HepG2 (cell line): ENCODE data around the gene GRM1. TPM values are rescaled to one million over a fixed set of nuclear protein-coding genes. Genes with fewer than 3 reads are reported as not detected.

Source experiments
- ATAC-seq: fragments of 200-7000 bp; cut with Tn5 transposase; 3 replicates; pipeline ENCODE4 v1.9.1; 2020; ENCODE audit warnings: mild to moderate bottlenecking, moderate library complexity
- BruUV-seq: library from RNA; stranded (reverse); fragments of 400-500 nt; replicated peaks from 2 replicates; lab custom pipeline; 2021; lab: Mats Ljungman, UMichigan
- CTCF ChIA-PET: fragments of 300-600 bp; formaldehyde crosslinking; extraction: SDS; loops from one replicate; lab custom pipeline; 2021; ENCODE audit warnings: low total read pairs, inconsistent platforms, low intra/inter-chr PET ratio; lab: Yijun Ruan, JAX
- POLR2A ChIA-PET: fragments of 350-600 bp; sonication (Branson Sonifier 250); formaldehyde crosslinking; loops from one replicate; lab custom pipeline; 2020; ENCODE audit warnings: antibody characterized with exemption, inconsistent platforms; lab: Yijun Ruan, JAX
- DNase-seq: peaks from one replicate; pipeline ENCODE4 v3.0.0-alpha.2; 2015; ENCODE audit warnings: low spot score
- FAIRE-seq: peaks from 3 replicates; lab custom pipeline; 2011; peaks lifted over from hg19 to GRCh38; lab: Jason Lieb, UNC
- H2AFZ ChIP-seq: one replicate; pipeline ENCODE4 v1.6.1; 2011; ENCODE audit warnings: low read length, inconsistent platforms
- H3K27ac ChIP-seq: fragments of 300-600 bp; 3 replicates; pipeline ENCODE4 v1.8.0; 2011; ENCODE audit warnings: mixed run types, mild to moderate bottlenecking, mixed read lengths, low read length, inconsistent platforms; ENCODE audit not compliant: insufficient read depth; ENCODE audit errors: extremely low read length
- H3K27me3 ChIP-seq, 2 experiments: fragments of 200-600 bp in 1 of 2; 2 replicates in 1 of 2; 3 replicates in 1 of 2; pipeline versions ENCODE4 v1.6.0 to v1.8.0; 2011; ENCODE audit warnings: low read length in 2 of 2, mild to moderate bottlenecking in 2 of 2, moderate library complexity in 2 of 2, inconsistent platforms in 1 of 2; ENCODE audit not compliant: insufficient read depth in 2 of 2, control insufficient read depth in 1 of 2
- H3K36me3 ChIP-seq, 2 experiments: fragments of 200-600 bp in 1 of 2; replicated peaks in 1 of 2; 2 replicates in 1 of 2; 3 replicates in 1 of 2; pipeline versions ENCODE4 v1.5.1 to v1.8.0; 2011; ENCODE audit warnings: low read length in 2 of 2, inconsistent platforms in 1 of 2; ENCODE audit not compliant: insufficient read depth in 2 of 2, control insufficient read depth in 1 of 2
- H3K4me1 ChIP-seq: 2 replicates; pipeline ENCODE4 v1.5.1; 2012; ENCODE audit warnings: low read length, inconsistent platforms; ENCODE audit not compliant: insufficient read depth
- H3K4me2 ChIP-seq: 2 replicates; pipeline ENCODE4 v1.6.0; 2011; ENCODE audit warnings: low read depth, low read length, inconsistent platforms
- H3K4me3 ChIP-seq, 3 experiments: fragments of 200-600 bp in 1 of 3; sonication (generic), shearing (Covaris generic) in 1 of 3; replicated peaks in 1 of 3; 2 replicates each; pipeline ENCODE4 v1.5.1; 2011 to 2016; ENCODE audit warnings: low read length in 3 of 3, inconsistent platforms in 2 of 3, low read depth in 2 of 3, mild to moderate bottlenecking in 2 of 3, control low read depth in 1 of 3, mixed read lengths in 1 of 3; ENCODE audit not compliant: insufficient read depth in 1 of 3
- H3K79me2 ChIP-seq: one replicate; pipeline ENCODE4 v1.6.1; 2011; ENCODE audit warnings: low read length, inconsistent platforms; ENCODE audit not compliant: insufficient read depth
- H3K9ac ChIP-seq: 2 replicates; pipeline ENCODE4 v1.6.0; 2011; ENCODE audit warnings: mild to moderate bottlenecking, low read depth, low read length, inconsistent platforms; ENCODE audit not compliant: insufficient read depth
- H3K9me3 ChIP-seq: 2 replicates; pipeline ENCODE4 v1.5.1; 2012; ENCODE audit warnings: mild to moderate bottlenecking, low read length
- H4K20me1 ChIP-seq: 2 replicates; pipeline ENCODE4 v1.6.0; 2011; ENCODE audit warnings: inconsistent platforms, mild to moderate bottlenecking, low read length, moderate library complexity; ENCODE audit not compliant: insufficient read depth
- CENPT ChIP-seq: sonication (generic); formaldehyde crosslinking; IDR thresholded peaks from 2 replicates; pipeline ENCODE4 v1.8.0; 2022; ENCODE audit warnings: low read depth, mild to moderate bottlenecking, moderate library complexity, missing genetic modification reagents
- DNMT3B ChIP-seq: conservative IDR thresholded peaks from 2 replicates; pipeline ENCODE4 v1.6.1; 2016; ENCODE audit warnings: missing biosample characterization, control low read depth
- GZF1 ChIP-seq: sonication (generic); formaldehyde crosslinking; IDR thresholded peaks from 2 replicates; pipeline ENCODE4 v1.5.1; 2020; ENCODE audit warnings: mild to moderate bottlenecking, missing genetic modification reagents
- HCFC1 ChIP-seq: fragments of 150-350 bp; IDR thresholded peaks from 2 replicates; pipeline ENCODE4 v1.6.1; 2014; ENCODE audit warnings: low read depth, low read length
- HOXA9 ChIP-seq: sonication (generic); formaldehyde crosslinking; IDR thresholded peaks from 2 replicates; pipeline ENCODE4 v1.8.1; 2022; ENCODE audit warnings: missing genetic modification reagents, mild to moderate bottlenecking, moderate library complexity, borderline replicate concordance
- IRF2 ChIP-seq: IDR thresholded peaks from 2 replicates; pipeline ENCODE4 v1.6.1; 2018; ENCODE audit warnings: missing genetic modification reagents, missing compliant biosample characterization
- KDM5A ChIP-seq: fragments of 200-600 bp; sonication (generic); IDR thresholded peaks from 2 replicates; pipeline ENCODE4 v1.7.0; 2018; ENCODE audit warnings: antibody characterized with exemption, mild to moderate bottlenecking, low read length, borderline replicate concordance
- MEIS2 ChIP-seq: sonication (generic); formaldehyde crosslinking; IDR thresholded peaks from 2 replicates; pipeline ENCODE4 v1.9.0; 2021; ENCODE audit warnings: mild to moderate bottlenecking, missing genetic modification reagents
- MTA1 ChIP-seq: sonication (generic); formaldehyde crosslinking; IDR thresholded peaks from 2 replicates; pipeline ENCODE4 v1.4.0; 2020; ENCODE audit warnings: missing genetic modification reagents, mild to moderate bottlenecking, borderline replicate concordance
- NFYB ChIP-seq: sonication (generic); formaldehyde crosslinking; IDR thresholded peaks from 2 replicates; pipeline ENCODE4 v1.4.0; 2020; ENCODE audit warnings: missing genetic modification reagents
- RFXANK ChIP-seq: IDR thresholded peaks from 2 replicates; pipeline ENCODE4 v1.6.1; 2016
- RXRB ChIP-seq: IDR thresholded peaks from 2 replicates; pipeline ENCODE4 v1.6.1; 2016; ENCODE audit warnings: borderline replicate concordance, missing genetic modification reagents, missing compliant biosample characterization
- ZBTB8A ChIP-seq: sonication (generic); formaldehyde crosslinking; IDR thresholded peaks from 2 replicates; pipeline ENCODE4 v1.4.0; 2020; ENCODE audit warnings: mild to moderate bottlenecking, low read depth, missing genetic modification reagents, borderline replicate concordance
- ZC3H13 ChIP-seq: sonication (generic); formaldehyde crosslinking; IDR thresholded peaks from 2 replicates; pipeline ENCODE4 v1.8.1; 2023; ENCODE audit warnings: mild to moderate bottlenecking, missing genetic modification reagents, moderate library complexity
- in situ Hi-C: cut with HindIII; loops from 2 replicates; pipeline ENCODE4 v1.10.0; 2017; ENCODE audit warnings: low pct_unique_long_range_greater_than_20kb; ENCODE audit not compliant: extremely low pct_ligation_motif_present
- intact Hi-C: fragments of 100-400 bp; cut with micrococcal nuclease; formaldehyde crosslinking; loops from one replicate; pipeline ENCODE4 v1.10.0; 2022; ENCODE audit not compliant: unreplicated experiment
- polyA plus RNA-seq, 8 experiments: library from polyadenylated mRNA; depleted of rRNA in 3 of 8; stranded (reverse) in 7 of 8; unstranded in 1 of 8; fragments of >200 nt; fragmentation: Illumina TruSeq in 4 of 8; extraction: Trizol in 4 of 8; gene quantifications; 2 replicates each; pipeline versions ENCODE4 v1.2.1 to v1.2.3, GENCODE V29; 2011 to 2016; ENCODE audit warnings: low read depth in 4 of 8, missing spikeins in 1 of 8, mixed read lengths in 1 of 8; ENCODE audit not compliant: insufficient read depth in 1 of 8
- total RNA-seq, 5 experiments: library from RNA; depleted of rRNA; stranded (reverse); fragments of >200 nt; fragmentation: Illumina TruSeq; extraction: Trizol; gene quantifications; 2 replicates each; pipeline ENCODE4 v1.2.3, GENCODE V29; 2016; ENCODE audit warnings: low read depth in 1 of 5
- TF ChIP-seq, protein P1 (sequence below): sonication (generic); formaldehyde crosslinking; IDR thresholded peaks from 2 replicates; pipeline ENCODE4 v1.5.0; 2020; ENCODE audit warnings: mild to moderate bottlenecking, missing genetic modification reagents
- TF ChIP-seq, protein P2 (sequence below): sonication (generic); formaldehyde crosslinking; IDR thresholded peaks from 2 replicates; pipeline ENCODE4 v1.9.0; 2021; ENCODE audit warnings: missing genetic modification reagents, mild to moderate bottlenecking, borderline replicate concordance
- TF ChIP-seq, protein P3 (sequence below): sonication (generic); formaldehyde crosslinking; IDR thresholded peaks from 2 replicates; pipeline ENCODE4 v1.4.0; 2020; ENCODE audit warnings: missing genetic modification reagents, mild to moderate bottlenecking, borderline replicate concordance

GRM1 gene
- total and polyA plus RNA-seq, 2 of the 13 experiments (the other 11 are each of a cell fraction or from before 2014, with no cell fraction given): 0.09 TPM; not detected in 1

DNA sequence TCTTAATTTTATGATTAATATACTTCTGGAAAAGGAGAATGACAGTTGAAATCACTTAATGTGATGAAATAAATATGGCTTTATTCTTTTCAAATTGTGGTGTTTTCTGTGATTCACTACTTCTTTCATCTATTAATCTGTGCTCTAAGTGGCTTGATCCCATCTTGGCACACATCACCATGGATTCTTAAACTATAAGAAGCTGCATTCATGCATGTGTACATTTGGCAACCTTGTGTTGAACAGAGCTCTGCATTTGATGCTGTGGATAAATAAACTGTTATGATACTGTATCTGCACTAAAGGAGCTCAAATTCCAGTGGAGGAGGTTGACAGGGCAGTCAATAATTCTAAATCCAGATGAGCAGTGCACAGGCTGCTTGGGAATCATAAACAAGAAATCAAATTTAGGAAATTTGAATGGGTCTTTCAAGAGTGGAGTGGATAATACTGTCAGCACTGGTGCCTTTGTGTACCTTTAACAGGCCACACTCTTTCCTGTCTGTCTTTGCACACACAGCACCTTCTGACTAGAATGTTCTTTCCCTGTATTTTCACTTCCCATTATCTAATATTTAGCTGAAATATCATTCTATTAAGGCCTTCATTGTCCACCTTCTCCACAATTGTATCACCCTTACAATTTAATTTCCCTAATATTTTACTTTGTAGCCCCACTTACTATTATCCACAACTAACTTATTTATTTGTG lies 252.9 kb downstream of the GRM1 start:
- no TSS peak for BruUV-seq

More for the DNA sequence above, 252.9 kb downstream of the GRM1 start:
- no peaks in the 10 kb centered on the region for H3K36me3 ChIP-seq
- no peak overlapping the region for H3K9ac ChIP-seq
- ATAC-seq (no peak), FAIRE-seq (no peak), DNase-seq (no peak)
- in situ Hi-C loops (no loop called here), intact Hi-C loops (no loop called here)
- no peaks in the 10 kb centered on the region for H3K9me3 ChIP-seq
- H2AFZ ChIP-seq: no peak overlapping the region
- no peaks in the 10 kb centered on the region; a peak in 1 of 5 replicates for H3K27me3 ChIP-seq
- H4K20me1 ChIP-seq: no peaks in the 10 kb centered on the region
- H3K27ac ChIP-seq: no peak overlapping the region
- ChIA-PET CTCF (no interaction called here), POLR2A (no interaction called here)
- no peak overlapping the region for H3K4me2 ChIP-seq
- TF ChIP-seq, protein P1, sequence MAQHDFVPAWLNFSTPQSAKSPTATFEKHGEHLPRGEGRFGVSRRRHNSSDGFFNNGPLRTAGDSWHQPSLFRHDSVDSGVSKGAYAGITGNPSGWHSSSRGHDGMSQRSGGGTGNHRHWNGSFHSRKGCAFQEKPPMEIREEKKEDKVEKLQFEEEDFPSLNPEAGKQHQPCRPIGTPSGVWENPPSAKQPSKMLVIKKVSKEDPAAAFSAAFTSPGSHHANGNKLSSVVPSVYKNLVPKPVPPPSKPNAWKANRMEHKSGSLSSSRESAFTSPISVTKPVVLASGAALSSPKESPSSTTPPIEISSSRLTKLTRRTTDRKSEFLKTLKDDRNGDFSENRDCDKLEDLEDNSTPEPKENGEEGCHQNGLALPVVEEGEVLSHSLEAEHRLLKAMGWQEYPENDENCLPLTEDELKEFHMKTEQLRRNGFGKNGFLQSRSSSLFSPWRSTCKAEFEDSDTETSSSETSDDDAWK (CRISPR knock-in tag): no peak
- no peak for TF ChIP-seq NFYB
- TF ChIP-seq HCFC1: no peak
- TF ChIP-seq ZC3H13 (CRISPR knock-in tag): no peak
- TF ChIP-seq, protein P2, sequence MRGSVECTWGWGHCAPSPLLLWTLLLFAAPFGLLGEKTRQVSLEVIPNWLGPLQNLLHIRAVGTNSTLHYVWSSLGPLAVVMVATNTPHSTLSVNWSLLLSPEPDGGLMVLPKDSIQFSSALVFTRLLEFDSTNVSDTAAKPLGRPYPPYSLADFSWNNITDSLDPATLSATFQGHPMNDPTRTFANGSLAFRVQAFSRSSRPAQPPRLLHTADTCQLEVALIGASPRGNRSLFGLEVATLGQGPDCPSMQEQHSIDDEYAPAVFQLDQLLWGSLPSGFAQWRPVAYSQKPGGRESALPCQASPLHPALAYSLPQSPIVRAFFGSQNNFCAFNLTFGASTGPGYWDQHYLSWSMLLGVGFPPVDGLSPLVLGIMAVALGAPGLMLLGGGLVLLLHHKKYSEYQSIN (CRISPR knock-in tag): no peak
- TF ChIP-seq, protein P3, sequence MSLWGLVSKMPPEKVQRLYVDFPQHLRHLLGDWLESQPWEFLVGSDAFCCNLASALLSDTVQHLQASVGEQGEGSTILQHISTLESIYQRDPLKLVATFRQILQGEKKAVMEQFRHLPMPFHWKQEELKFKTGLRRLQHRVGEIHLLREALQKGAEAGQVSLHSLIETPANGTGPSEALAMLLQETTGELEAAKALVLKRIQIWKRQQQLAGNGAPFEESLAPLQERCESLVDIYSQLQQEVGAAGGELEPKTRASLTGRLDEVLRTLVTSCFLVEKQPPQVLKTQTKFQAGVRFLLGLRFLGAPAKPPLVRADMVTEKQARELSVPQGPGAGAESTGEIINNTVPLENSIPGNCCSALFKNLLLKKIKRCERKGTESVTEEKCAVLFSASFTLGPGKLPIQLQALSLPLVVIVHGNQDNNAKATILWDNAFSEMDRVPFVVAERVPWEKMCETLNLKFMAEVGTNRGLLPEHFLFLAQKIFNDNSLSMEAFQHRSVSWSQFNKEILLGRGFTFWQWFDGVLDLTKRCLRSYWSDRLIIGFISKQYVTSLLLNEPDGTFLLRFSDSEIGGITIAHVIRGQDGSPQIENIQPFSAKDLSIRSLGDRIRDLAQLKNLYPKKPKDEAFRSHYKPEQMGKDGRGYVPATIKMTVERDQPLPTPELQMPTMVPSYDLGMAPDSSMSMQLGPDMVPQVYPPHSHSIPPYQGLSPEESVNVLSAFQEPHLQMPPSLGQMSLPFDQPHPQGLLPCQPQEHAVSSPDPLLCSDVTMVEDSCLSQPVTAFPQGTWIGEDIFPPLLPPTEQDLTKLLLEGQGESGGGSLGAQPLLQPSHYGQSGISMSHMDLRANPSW: no peak
- TF ChIP-seq RXRB: no peak
- TF ChIP-seq GZF1 (CRISPR knock-in tag): no peak
- no peak for TF ChIP-seq CENPT (CRISPR knock-in tag)
- no peak for TF ChIP-seq ZBTB8A
- TF ChIP-seq MEIS2 (CRISPR knock-in tag): no peak
- TF ChIP-seq RFXANK (CRISPR knock-in tag): no peak
- TF ChIP-seq HOXA9 (CRISPR knock-in tag): no peak
- TF ChIP-seq DNMT3B (CRISPR knock-in tag): no peak
- TF ChIP-seq IRF2 (CRISPR knock-in tag): no peak
- no peak for TF ChIP-seq KDM5A
- TF ChIP-seq MTA1 (CRISPR knock-in tag): no peak
- H3K4me3 ChIP-seq: no peak overlapping the region
- H3K79me2 ChIP-seq: no peaks in the 10 kb centered on the region
- H3K4me1 ChIP-seq: no peaks in the 10 kb centered on the region
